GM19193 (cell line): Measurements from ENCODE around the gene MYO1H.

Experiments used
- POLR2A ChIP-seq: IDR thresholded peaks from 4 replicates; pipeline ENCODE4 v1.6.1; 2011; ENCODE audit not compliant: insufficient read depth, insufficient read length; ENCODE audit errors: extremely low read depth

Gene MYO1H

DNA sequence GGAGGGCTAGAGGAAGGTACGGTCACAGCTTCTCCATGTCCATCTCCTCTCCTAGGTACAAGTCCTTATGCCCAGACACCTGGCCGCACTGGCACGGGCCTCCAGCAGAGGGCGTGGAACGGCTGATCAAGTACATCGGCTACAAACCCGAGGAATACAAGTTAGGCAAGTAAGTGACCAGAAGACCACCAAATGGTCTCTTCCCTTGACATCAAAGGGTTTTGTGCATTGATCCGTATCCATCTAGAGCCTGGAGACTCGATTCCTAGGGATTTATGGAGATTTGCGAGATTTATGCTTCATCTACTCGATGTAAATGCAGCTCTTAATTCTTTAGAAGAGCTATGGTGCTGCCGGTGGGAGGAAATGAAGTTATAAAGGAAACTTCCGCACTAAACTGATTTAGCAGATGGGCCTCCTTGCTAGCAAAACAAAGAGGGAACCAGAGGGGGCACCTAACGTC lies 85.2 kb downstream of the MYO1H start:
- TF ChIP-seq POLR2A, result no peak

DNA sequence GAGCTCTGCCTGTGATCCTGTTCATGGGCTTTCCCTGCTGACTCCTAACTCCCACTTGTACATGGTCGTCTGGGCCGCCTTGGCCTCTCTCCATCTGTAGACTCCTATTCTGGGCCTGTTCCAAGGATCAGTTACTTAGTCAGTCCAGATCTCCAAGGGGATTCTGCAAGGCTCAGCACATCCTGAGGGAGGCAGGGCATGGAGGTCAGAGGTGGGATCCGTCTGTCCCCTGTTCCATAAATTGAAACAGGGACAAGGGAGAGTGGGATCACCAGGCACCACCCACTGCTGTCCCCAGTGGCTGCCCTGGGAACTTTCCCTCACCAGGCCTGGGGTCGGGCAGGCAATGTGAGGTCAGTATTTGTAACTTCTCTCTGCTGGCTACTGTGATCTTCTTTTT lies 85.9 kb downstream of the MYO1H start:
- TF ChIP-seq POLR2A, result no peak

DNA sequence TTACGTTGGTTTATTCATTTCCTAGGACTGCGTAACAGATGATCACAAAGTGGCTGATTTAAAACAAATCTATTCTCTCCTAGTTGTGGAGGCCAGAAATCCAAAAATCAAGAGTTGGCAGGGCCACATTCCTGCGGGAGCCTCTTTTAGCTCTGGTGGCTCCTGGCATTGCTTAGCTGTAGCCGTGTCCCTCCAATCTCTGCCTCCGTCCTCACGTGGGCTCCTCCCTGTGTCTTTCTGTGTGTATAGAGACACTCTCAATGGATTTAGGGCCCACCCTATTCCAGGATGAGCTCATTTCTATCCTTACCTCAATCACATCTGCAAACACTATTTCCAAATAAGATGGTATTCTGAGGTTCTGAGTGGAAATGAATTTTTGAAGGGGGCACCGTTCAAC lies 86.9 kb downstream of the MYO1H start:
- no peak for TF ChIP-seq POLR2A

DNA sequence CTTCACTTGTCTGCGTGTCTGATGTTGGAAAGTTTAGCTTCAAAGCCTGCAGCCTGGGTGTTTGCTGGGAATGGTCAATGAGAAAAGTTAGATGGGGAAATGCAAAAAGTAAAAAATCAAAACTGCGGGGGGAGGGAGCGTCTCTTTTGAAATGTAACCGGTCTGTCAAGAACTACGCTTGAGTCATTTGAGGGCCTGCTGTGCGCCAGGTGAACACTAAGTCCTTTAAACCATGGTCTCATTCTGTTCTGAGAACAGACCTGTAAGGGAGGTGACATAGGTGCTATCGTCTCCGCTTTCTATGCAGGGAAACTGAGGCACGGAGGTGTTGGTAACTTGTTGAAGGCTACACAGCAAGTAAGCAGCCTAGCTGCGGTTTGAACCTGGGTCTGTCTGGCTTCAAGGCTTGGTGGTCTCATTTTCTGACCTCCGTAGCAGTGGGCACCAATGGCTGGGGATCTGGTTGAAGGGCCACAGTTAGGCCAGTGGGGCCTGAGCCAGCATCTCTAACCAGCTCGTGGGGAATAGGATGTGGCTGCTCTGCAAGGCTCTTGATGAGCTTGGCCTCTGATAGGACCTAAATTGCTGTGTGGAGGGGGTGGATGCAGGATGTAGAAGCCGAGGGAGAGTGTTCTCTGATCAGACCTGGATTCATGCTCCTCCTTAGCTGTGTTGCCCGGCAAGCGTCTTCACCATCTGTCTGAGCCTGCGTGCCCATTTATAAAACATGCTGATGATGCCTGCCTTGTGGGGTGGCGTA lies 87.9 kb downstream of the MYO1H start:
- no peak for TF ChIP-seq POLR2A

DNA sequence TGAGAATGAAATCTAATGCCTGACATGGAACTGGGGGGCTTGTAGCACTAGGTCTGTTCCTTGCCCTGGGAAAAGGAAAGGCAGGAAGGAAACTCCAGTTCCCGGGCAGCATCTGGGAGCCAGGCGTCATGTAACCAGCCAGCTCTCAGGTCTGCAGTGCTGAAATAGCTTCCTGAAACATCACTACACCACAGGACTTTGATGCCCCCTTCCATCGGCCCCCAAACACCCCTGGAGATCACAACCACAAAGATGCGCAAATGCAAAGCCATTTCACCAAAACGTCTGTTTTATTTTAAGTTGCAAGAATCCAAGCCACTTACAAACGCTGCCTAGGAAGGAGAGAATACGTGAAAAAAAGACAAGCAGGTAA lies 88.5 kb downstream of the MYO1H start:
- TF ChIP-seq POLR2A, result no peak

DNA sequence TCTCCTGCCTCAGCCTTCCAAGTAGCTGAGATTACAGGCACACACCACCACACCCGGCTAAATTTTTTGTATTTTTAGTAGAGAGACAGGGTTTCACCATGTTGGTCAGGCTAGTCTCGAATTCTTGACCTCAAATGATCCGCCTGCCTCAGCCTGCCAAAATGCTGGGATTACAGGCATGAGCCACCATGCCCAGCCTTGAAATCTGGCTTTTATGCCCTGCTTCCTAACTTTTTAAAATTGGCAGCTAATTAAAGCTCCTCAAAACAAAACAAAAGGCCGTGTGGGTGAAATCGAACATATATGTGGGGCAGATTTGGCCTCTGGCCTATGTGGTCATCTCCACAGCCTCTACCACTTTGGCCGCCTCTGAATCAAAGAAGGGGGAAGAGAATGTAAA lies 91.5 kb downstream of the MYO1H start:
- no peak for TF ChIP-seq POLR2A

DNA sequence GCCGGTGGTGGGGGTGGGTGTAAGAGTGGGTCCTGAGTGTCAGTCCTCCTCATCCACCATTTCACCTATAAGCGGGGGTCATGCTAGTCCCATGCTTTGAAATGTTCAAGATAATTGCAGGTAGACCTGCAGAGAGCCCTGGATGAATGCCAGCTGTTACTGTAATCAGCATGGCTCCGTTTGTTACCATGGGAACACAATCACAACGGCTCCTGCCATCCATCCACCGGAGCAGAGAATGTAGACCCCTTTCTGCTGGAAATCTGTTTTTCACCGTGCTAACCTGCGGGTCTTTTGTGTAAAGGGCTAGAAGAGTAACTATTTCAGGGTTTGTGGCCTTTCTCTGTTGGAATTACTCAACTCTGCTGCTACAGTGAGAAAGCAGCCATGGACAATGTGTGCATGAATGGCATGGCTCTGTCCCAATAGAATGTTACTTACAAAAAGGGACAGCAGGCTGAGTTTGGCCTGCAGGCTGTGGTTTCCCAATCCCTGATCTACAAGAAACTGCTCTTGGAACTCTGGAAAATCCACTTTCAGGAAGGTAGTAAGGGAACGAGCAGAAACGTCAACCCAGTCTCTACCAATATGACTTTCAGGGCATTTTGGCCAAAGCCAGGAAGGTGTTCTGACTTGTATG lies 93.3 kb downstream of the MYO1H start:
- no peak for TF ChIP-seq POLR2A

DNA sequence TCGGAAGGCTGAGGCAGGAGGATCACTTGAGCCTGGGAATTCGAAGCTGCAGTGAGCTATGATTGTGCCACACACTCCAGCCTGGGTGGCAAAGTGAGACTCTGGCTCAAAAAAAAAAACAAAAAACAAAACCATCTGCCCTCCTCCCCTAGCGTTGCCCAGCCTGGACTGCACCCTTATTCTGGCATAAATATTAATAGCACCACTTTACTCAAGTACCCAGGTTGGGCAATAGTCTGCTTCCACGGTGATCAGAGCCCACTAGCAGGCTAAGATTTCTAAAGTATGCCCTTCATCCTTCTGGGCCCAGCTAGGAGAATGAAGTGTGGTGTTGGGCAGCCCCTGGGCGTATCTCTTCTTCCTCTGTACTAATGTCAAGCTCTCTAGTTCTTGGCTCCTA lies 96.1 kb downstream of the MYO1H start:
- TF ChIP-seq POLR2A, result no peak

DNA sequence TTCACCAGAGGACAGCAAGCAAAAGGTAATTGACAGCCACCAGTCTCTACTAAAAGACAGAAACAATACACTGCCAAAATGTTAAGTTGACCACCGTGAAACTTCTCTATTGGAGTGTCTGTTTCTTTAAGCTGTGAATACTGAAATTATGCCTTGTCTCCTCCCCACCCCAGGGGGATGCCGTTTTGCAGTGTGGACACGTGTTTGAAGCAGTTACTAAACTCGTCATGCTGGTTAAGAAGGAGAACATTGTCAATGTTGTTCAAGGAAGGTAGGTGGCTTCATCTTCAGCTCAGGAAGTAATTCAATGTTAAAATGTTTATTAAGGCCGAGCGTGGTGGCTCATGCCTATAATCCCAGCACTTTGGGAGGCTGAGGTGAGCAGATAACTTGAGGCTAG lies 96.6 kb downstream of the MYO1H start:
- TF ChIP-seq POLR2A, result no peak

DNA sequence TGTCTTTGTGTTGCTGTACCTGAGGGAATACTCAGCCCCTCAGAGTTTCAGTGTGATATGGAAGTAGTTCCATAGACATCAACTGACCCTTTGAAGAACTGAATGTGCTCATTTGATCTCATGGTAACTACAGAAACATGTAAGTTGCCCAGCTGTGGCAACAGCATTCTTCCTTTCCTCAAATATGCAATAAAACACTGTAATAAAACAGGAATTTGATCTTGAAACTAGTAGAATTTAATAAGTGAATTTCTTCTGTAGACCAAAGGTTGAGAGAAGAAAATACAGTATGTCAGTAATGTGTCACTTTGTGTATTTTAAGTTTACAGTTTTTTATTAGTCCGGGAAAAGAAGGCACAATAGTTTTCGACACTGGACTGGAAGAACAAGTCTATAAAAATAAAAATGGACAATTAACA lies 97.5 kb downstream of the MYO1H start:
- no peak for TF ChIP-seq POLR2A

DNA sequence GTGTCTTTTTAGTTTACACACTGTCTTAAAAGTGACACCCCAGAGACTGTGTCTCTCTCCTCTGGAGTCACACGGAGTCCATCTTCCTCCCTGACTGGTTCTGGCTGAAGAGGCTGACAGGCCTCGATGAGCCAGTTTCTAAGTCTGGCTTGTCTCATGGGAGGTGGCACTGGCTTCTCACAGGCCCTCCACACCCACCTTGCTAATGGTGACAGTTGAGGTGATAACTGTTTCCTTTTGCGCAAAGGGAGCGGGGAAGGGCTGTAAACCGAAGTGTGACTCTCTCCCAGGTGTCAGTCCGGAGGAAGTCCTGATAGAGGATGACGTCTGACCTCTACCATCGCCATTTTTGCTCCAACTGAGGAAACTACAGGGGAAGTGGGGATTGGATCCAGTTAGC lies 99.2 kb downstream of the MYO1H start:
- no peak for TF ChIP-seq POLR2A

DNA sequence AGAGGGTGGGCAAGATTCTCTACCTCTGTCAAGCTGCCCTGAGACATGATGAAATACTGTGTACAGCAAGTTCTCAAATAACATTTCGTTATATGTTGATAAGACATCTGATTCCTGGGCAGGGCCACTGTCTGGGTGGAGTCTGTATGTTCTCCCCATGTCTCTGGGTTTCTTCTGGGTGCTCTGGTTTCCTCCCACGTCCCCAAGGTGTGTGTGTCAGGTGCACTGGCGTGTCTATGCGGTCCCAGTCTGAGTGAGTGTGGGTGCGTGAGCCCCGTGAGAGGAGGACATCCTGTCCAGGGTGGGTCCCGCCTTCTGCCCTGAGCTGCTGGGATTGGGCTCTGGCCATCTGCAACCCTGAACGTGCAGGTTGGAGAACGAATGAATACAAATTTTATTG lies 99.8 kb downstream of the MYO1H start:
- no peak for TF ChIP-seq POLR2A

DNA sequence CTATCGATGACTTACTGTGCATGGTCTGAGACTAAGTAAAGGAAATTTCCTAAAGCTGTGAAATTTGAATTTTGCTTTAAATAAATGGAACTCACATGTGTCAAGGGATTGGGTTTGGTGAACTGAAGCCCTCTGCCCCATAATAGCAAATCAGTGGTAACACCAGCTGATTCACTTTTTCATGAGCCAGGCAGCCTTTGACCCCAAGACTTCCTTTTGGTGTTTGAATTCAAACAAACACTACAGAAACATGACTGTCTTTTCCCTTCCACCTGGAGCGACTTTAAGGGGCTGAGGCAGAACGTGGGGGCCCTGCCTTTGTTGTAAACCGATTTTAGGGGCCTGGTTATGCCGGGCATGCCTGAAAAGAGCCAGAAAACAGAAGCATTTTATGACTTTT lies 100.6 kb downstream of the MYO1H start:
- no peak for TF ChIP-seq POLR2A

DNA sequence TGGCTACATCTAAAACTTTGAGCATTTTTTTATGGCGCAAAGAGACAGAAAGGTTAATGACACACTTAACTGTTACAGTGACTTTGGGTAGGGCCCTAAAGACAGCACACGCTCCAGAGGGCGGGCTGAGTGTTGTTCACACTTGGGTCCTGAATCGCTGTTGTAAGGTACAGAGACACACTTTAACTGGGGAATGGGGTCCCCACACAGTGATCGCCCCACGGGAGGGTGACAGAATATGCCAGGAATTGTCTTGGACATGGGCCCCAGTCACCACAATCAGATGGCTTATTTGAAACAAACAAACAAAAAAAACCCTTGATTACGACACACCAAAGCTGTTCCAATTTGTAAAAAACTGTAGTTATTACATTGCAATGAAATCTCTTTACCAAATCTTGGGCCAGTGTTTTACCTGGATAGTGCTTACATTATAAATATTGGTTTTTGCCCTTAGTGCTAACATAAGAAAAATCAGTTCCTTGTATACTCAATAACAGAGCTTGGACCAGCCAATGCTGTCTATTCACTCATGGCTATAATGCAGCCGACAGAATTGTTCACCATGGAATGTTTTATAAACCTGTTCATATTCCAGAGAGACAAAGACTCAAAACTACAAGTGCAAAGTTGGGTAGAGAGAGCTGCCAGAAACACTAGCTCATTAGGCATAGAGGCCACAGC lies 101.1 kb downstream of the MYO1H start:
- no peak for TF ChIP-seq POLR2A

DNA sequence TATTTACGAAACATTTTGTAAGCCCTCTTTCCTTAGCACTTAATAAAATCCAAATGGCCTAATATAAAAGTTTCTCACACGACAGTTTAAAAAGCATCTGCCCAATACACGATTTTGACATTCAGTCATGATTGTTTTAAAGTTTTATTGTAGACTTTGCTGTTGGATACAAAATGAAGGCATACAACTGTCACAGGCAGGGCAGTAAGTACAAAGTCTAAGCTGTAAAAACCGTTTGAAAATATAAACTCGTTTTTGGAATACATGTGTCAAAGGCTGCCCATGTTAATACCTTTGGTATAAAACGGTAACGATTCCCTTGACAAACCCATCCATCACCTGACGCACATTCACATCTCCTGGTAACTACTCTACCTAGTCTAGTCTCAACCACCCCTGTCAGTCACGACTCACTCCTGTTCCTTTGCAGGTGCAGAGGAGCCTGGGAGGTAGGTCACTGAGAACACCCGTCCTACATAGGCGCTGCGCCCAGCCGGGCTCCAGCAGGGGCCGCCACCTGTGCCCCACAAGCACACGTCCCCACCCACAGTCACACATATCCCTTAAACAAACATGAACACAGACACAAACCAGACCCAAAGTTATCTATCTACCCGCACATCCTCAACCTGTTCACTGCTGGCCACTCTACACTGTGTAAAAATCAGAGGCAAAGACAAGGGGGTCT lies 102.3 kb downstream of the MYO1H start:
- no peak for TF ChIP-seq POLR2A
